ES-I3 (cell line): Measurements from ENCODE around the gene LHFPL2.

Experiments
- H3K36me3 ChIP-seq: 2 replicates; pipeline ENCODE4 v1.6.1; 2013; ENCODE audit warnings: mild to moderate bottlenecking, low read length, control low read depth, moderate library complexity; ENCODE audit not compliant: insufficient read depth
- H3K4me1 ChIP-seq: 2 replicates; pipeline ENCODE4 v1.6.1; 2013; ENCODE audit warnings: mild to moderate bottlenecking, control low read depth, low read length; ENCODE audit not compliant: insufficient read depth
- H3K9ac ChIP-seq: 2 replicates; pipeline ENCODE4 v1.6.1; 2013; ENCODE audit warnings: low read depth, mild to moderate bottlenecking, low read length, moderate library complexity
- H3K9me3 ChIP-seq: 2 replicates; pipeline ENCODE4 v1.6.1; 2013; ENCODE audit warnings: mild to moderate bottlenecking, low read length, moderate library complexity; ENCODE audit not compliant: control insufficient read depth, insufficient read depth

The LHFPL2 gene

GRCh38 chr5:78597068-78597973 is 51.3 kb downstream of the LHFPL2 start:
- no peak overlapping the region for H3K9ac ChIP-seq
- H3K36me3 ChIP-seq: no peaks in the 10 kb centered on the region; the same call in 1 of the 2 replicates
- peaks cover 15% of the 10 kb centered on the region; the same call in 1 of the 2 replicates for H3K4me1 ChIP-seq
- no peaks in the 10 kb centered on the region for H3K9me3 ChIP-seq

DNA sequence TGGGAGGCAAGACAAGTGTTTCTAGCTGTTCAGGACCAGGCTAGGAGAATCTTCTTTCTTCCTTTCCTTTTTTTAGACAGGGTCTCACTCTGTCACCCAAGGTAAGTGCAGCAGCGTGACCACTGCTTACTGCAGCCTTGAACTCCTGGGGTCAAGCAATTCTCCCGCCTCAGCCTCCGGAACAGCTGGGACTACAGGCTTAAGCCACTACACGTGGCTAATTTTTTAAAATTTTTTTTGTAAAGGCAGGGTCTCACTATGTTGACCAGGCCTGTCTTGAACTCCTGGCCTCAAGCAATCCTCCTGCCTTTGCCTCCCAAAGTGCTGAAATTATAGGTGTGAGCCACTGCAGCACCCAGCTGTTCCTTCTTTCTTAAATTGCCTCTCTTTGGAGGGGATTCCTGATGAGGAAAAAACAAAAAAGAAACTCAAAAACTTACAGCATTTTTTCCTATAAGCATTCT is 53.1 kb downstream of the LHFPL2 start:
- H3K9ac ChIP-seq: no peak overlapping the region
- H3K4me1 ChIP-seq: peaks cover 24% of the 10 kb centered on the region; the same call in 1 of the 2 replicates
- H3K36me3 ChIP-seq: no peaks in the 10 kb centered on the region; the same call in 1 of the 2 replicates
- H3K9me3 ChIP-seq: no peaks in the 10 kb centered on the region

DNA sequence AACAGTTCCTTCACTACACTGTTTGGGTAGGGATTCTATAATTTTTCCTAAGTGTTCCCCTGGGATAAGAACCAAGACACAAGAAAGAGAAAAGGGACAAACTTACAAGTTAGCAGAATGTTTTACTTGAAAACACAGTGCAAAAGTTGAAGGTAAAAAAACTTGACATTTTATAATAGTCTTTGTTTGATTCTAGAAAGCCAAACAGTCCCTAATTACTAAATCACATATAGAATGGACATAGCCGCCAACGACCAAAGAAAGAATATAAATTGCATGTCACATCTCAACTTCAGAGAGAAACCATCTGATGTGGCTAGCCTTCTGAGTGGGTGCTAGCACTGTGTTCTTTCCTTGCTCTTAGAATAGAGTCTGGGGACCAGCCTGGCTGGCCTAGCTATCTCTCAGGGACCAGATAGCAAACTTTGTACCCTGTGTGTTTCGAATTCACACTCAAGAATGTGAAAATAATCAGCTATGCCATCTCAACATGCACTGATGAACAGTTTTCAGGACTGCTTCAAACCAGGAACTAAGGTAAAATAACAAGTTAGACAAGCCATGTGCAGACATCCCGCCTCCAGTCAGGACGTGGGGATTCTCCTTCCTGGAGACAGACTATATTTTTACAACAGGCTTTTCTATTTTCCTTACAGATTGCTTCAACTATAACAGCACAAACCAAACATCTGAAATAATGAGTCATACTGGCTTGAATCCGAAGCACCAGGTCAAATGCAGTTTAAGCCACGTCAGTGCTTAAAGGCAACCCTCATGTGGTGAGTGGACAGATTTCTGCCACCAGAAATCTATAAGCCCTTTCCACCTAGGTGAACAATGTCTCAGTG is 53.7 kb downstream of the LHFPL2 start:
- Histone ChIP-seq H3K9ac (no peak overlapping the region), H3K36me3 (no peaks in the 10 kb centered on the region; the same call in 1 of the 2 replicates), H3K9me3 (no peaks in the 10 kb centered on the region), H3K4me1 (peaks cover 24% of the 10 kb centered on the region; the same call in 1 of the 2 replicates)

- Histone ChIP-seq H3K4me1 (peaks cover 24% of the 10 kb centered on the region; the same call in 1 of the 2 replicates), H3K9ac (no peak overlapping the region), H3K9me3 (no peaks in the 10 kb centered on the region), H3K36me3 (no peaks in the 10 kb centered on the region; the same call in 1 of the 2 replicates)
Observed at GRCh38 chr5:78594021-78594420, 54.6 kb downstream of the LHFPL2 start.

- H3K9me3 ChIP-seq: no peaks in the 10 kb centered on the region
- peaks cover 19% of the 10 kb centered on the region; the same call in 1 of the 2 replicates for H3K4me1 ChIP-seq
- H3K9ac ChIP-seq: no peak overlapping the region
- H3K36me3 ChIP-seq: no peaks in the 10 kb centered on the region; the same call in 1 of the 2 replicates
Observed at GRCh38 chr5:78593465-78593864, 55.1 kb downstream of the LHFPL2 start.

GRCh38 chr5:78592735-78593386 is 55.7 kb downstream of the LHFPL2 start:
- Histone ChIP-seq H3K9ac (no peak overlapping the region), H3K4me1 (peaks cover 13% of the 10 kb centered on the region; the same call in 1 of the 2 replicates), H3K9me3 (no peaks in the 10 kb centered on the region; the same call in 1 of the 2 replicates), H3K36me3 (no peaks in the 10 kb centered on the region; the same call in 1 of the 2 replicates)

GRCh38 chr5:78591972-78592700 is 56.4 kb downstream of the LHFPL2 start:
- no peak overlapping the region for H3K9ac ChIP-seq
- H3K4me1 ChIP-seq: peaks cover 9% of the 10 kb centered on the region; the same call in 1 of the 2 replicates
- H3K36me3 ChIP-seq: no peaks in the 10 kb centered on the region; the same call in 1 of the 2 replicates
- no peaks in the 10 kb centered on the region; the same call in 1 of the 2 replicates for H3K9me3 ChIP-seq

DNA sequence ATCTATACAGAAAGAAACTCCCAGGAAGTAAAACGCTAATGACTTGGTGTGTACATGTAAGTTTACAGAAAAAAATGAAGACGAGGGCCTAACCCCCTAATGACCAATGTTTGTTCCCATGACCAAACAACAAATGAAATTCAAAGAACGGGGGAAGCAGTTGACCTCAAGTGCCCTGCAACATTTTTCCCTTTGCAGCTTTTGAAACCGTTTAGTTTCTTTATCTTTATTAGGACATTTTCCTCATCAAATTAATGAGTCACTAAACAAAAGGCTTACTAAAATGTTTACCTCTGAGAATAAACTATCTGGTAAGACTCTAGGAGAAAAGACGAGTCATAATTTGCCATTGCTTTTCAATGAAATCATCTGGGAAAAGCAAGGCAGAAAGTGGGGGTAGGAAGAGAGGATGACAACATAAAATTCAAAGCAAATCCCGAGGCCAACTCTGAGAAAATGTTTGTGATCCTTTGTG is 57.4 kb downstream of the LHFPL2 start:
- H3K9me3 ChIP-seq: peaks cover under 1% of the 10 kb centered on the region
- no peak overlapping the region for H3K9ac ChIP-seq
- peaks cover 9% of the 10 kb centered on the region; the same call in 1 of the 2 replicates for H3K4me1 ChIP-seq
- H3K36me3 ChIP-seq: no peaks in the 10 kb centered on the region; the same call in 1 of the 2 replicates

DNA sequence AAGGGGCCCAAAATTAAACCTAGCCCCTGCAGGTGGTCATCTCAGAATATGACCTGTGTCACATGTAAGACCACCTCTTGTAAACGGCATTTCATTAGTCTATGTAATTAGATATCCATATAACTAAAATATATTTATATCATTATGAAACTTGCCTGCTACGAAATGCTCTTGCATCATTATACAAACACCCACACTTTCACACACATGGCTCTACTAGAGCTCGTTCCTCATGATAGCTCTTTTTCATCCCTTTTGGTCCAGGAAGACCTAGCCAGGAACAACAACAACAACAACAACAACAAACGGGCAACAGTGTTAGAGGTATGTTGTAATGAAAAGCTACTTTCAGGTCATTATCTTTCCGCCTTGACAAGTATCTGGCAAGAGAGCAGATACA is 58.6 kb downstream of the LHFPL2 start:
- H3K4me1 ChIP-seq: peaks cover 9% of the 10 kb centered on the region; the same call in 1 of the 2 replicates
- H3K36me3 ChIP-seq: no peaks in the 10 kb centered on the region; the same call in none of the 2 replicates
- H3K9ac ChIP-seq: no peak overlapping the region
- H3K9me3 ChIP-seq: peaks cover 9% of the 10 kb centered on the region

- H3K36me3 ChIP-seq: no peaks in the 10 kb centered on the region; the same call in none of the 2 replicates
- H3K9me3 ChIP-seq: peaks cover 9% of the 10 kb centered on the region
- no peak overlapping the region for H3K9ac ChIP-seq
- peaks cover 9% of the 10 kb centered on the region; the same call in 1 of the 2 replicates for H3K4me1 ChIP-seq
Observed at GRCh38 chr5:78588507-78588906, 60.1 kb downstream of the LHFPL2 start.

GRCh38 chr5:78587775-78588291 is 60.7 kb downstream of the LHFPL2 start:
- H3K9me3 ChIP-seq: peaks cover 9% of the 10 kb centered on the region
- H3K36me3 ChIP-seq: no peaks in the 10 kb centered on the region; the same call in none of the 2 replicates
- H3K9ac ChIP-seq: no peak overlapping the region
- peaks cover 9% of the 10 kb centered on the region; the same call in 1 of the 2 replicates for H3K4me1 ChIP-seq

DNA sequence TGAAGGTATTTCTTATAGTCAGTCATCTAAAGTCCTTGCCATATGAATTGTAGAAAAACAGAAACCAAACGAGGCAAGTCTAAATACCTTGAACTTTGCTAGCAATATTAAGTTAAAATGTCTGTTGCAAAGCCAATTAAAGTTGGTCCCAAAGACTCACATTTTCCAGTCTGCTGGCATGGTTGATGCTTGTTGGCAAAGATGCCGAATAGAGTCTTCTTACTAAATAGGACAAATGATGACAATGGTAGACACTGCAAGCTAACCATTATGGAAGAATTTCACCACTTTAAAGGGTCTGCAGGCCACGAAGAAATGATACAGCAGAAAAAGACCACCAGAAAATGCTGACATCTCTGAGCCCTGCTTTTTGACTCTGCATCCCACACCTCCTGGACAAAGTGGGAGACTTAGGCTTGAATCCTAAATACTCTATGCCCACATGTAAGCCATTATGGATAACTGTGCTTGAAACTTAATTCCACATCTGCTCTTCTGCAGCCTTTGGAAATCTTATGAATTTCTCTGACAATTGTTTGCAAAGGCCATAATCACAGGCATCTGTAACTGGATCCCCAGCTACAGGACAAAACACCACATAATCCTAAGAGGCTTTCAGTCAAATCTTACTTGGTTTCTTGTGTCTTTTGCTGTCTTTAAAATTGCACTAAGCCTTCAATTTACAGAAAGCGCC is 61.3 kb downstream of the LHFPL2 start:
- Histone ChIP-seq H3K9ac (no peak overlapping the region), H3K9me3 (peaks cover 9% of the 10 kb centered on the region), H3K36me3 (no peaks in the 10 kb centered on the region; the same call in 1 of the 2 replicates), H3K4me1 (peaks cover 9% of the 10 kb centered on the region; the same call in 1 of the 2 replicates)
